Mesothelial cell of epicardium (in vitro differentiated cells): ENCODE results near the gene NDRG2. TPM values are rescaled to one million over a fixed set of nuclear protein-coding genes. Genes with fewer than 3 reads are reported as not detected.
"Not testable (repeated sequence)": the region's sequence is repeated elsewhere in the genome, so short reads cannot be mapped to it uniquely, and the experiment has no call there.

Experiments
- DNase-seq, 2 experiments: peaks; one replicate each; pipeline ENCODE4 v3.0.0; 2021; ENCODE audit warnings: low spot score in 2 of 2; ENCODE audit not compliant: unreplicated experiment in 2 of 2
- H3K27ac Mint-ChIP-seq: 2 replicates; pipeline ENCODE4 v1.8.0; 2021; ENCODE audit warnings: mixed read lengths
- H3K27me3 Mint-ChIP-seq: 2 replicates; pipeline ENCODE4 v1.8.0; 2021; ENCODE audit warnings: low read depth, mixed read lengths
- H3K36me3 Mint-ChIP-seq: 2 replicates; pipeline ENCODE4 v1.8.0; 2021; ENCODE audit warnings: mixed read lengths
- H3K4me1 Mint-ChIP-seq: 2 replicates; pipeline ENCODE4 v1.8.0; 2021; ENCODE audit warnings: mixed read lengths
- H3K4me3 Mint-ChIP-seq: 2 replicates; pipeline ENCODE4 v1.8.0; 2021; ENCODE audit warnings: mild to moderate bottlenecking, moderate library complexity, mixed read lengths
- H3K9me3 Mint-ChIP-seq: 2 replicates; pipeline ENCODE4 v1.8.0; 2021; ENCODE audit warnings: mixed read lengths
- CTCF ChIP-seq: fragments of 200-600 bp; sonication (generic); IDR thresholded peaks from one replicate; pipeline ENCODE4 v1.5.0; 2021; ENCODE audit warnings: antibody characterized with exemption; ENCODE audit not compliant: unreplicated experiment
- total RNA-seq: library from RNA; stranded (reverse); gene quantifications from 3 replicates; pipeline ENCODE4 v1.2.1, GENCODE V29; 2021

The NDRG2 gene
- total RNA-seq, 1 donor from 2014 or later: 104 TPM

- Mint-ChIP-seq H3K4me1 (peaks cover 13% of the 10 kb centered on the region), H3K36me3 (peaks cover 25% of the 10 kb centered on the region), H3K9me3 (no peaks in the 10 kb centered on the region), H3K27me3 (no peaks in the 10 kb centered on the region), H3K27ac (no peak overlapping the region), H3K4me3 (no peak overlapping the region)
- TF ChIP-seq CTCF: no peak
- DNase-seq: no peak
Observed at GRCh38 chr14:21016413-21017190, 8.3 kb downstream of the NDRG2 start.

- H3K4me3 Mint-ChIP-seq: no peak overlapping the region
- DNase-seq: no peak
- H3K4me1 Mint-ChIP-seq: peaks cover 20% of the 10 kb centered on the region
- no peaks in the 10 kb centered on the region for H3K27me3 Mint-ChIP-seq
- H3K27ac Mint-ChIP-seq: no peak overlapping the region
- H3K36me3 Mint-ChIP-seq: peaks cover 15% of the 10 kb centered on the region
- no peak for TF ChIP-seq CTCF
- H3K9me3 Mint-ChIP-seq: no peaks in the 10 kb centered on the region
Observed at GRCh38 chr14:21015312-21015711, 9.5 kb downstream of the NDRG2 start.

GRCh38 chr14:21014761-21015190, 10.1 kb downstream of the NDRG2 start:
- peak; percentile 72 to 91 for DNase-seq
- Mint-ChIP-seq H3K27ac (no peak overlapping the region), H3K36me3 (peaks cover 14% of the 10 kb centered on the region), H3K27me3 (no peaks in the 10 kb centered on the region), H3K9me3 (no peaks in the 10 kb centered on the region), H3K4me1 (peaks cover 20% of the 10 kb centered on the region), H3K4me3 (no peak overlapping the region)
- TF ChIP-seq CTCF: peak; percentile 93

GRCh38 chr14:21011136-21011535, 13.7 kb downstream of the NDRG2 start:
- no peaks in the 10 kb centered on the region for H3K9me3 Mint-ChIP-seq
- DNase-seq: no peak
- H3K27ac Mint-ChIP-seq: peak overlapping the region; percentile 7
- no peak for TF ChIP-seq CTCF
- no peaks in the 10 kb centered on the region for H3K27me3 Mint-ChIP-seq
- no peak overlapping the region for H3K4me3 Mint-ChIP-seq
- peaks cover 37% of the 10 kb centered on the region for H3K4me1 Mint-ChIP-seq
- H3K36me3 Mint-ChIP-seq: no peaks in the 10 kb centered on the region

- not testable (repeated sequence) for H3K9me3 Mint-ChIP-seq, H3K36me3 Mint-ChIP-seq, H3K27me3 Mint-ChIP-seq, H3K4me3 Mint-ChIP-seq, DNase-seq
- peak overlapping the region; percentile 84 for H3K27ac Mint-ChIP-seq
- peaks cover 34% of the 10 kb centered on the region for H3K4me1 Mint-ChIP-seq
Observed at GRCh38 chr14:21009721-21010120, 15.1 kb downstream of the NDRG2 start.

GRCh38 chr14:21003788-21004346, 21.0 kb downstream of the NDRG2 start:
- peak overlapping the region; percentile 49 for H3K4me3 Mint-ChIP-seq
- H3K36me3 Mint-ChIP-seq: no peaks in the 10 kb centered on the region
- TF ChIP-seq CTCF: no peak
- H3K27me3 Mint-ChIP-seq: no peaks in the 10 kb centered on the region
- no peak for DNase-seq
- H3K27ac Mint-ChIP-seq: peak overlapping the region; percentile 91
- H3K4me1 Mint-ChIP-seq: peaks cover 51% of the 10 kb centered on the region
- H3K9me3 Mint-ChIP-seq: no peaks in the 10 kb centered on the region
